ENCODE results near the gene CC2D2B.

DNA sequence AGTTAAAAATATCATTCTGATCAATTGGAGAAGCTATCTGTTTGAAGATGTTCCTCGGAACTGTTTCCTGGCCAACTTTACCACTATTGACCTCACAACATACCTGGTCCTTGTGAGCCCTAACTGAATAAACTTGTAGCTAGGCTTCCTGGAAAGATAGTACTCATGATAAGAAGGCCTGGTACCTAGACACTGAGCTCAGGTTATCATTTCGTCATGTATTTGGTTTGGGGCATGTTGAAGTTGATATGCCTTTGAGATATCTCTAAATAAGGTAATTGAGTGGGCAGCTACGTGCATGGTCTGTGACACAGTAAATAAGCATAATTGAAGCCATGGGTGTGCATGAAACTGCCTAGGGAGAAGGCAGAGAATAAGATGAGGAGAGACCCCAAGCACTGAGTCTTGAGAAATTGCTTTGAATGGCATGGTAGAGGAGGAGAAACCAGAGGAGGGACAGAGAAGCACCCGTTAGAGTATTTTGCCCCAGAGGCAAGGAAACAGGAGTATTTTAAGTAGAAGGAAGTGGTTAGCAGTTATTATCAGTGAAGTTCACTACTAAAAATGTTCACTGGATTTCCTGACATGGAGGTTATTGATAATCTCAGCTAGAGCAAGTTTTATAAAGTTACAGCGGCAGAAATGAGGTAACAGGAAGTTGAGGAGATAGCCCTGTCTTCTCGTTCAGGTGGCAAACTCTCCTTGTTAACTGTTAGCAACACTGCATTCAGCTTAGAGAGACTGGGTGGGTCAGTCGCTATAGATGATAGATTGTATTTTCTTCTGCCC, 55.6 kb downstream of the CC2D2B start:
- TF ChIP-seq, protein P1, sequence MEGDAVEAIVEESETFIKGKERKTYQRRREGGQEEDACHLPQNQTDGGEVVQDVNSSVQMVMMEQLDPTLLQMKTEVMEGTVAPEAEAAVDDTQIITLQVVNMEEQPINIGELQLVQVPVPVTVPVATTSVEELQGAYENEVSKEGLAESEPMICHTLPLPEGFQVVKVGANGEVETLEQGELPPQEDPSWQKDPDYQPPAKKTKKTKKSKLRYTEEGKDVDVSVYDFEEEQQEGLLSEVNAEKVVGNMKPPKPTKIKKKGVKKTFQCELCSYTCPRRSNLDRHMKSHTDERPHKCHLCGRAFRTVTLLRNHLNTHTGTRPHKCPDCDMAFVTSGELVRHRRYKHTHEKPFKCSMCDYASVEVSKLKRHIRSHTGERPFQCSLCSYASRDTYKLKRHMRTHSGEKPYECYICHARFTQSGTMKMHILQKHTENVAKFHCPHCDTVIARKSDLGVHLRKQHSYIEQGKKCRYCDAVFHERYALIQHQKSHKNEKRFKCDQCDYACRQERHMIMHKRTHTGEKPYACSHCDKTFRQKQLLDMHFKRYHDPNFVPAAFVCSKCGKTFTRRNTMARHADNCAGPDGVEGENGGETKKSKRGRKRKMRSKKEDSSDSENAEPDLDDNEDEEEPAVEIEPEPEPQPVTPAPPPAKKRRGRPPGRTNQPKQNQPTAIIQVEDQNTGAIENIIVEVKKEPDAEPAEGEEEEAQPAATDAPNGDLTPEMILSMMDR (conservative IDR thresholded peaks at IDR 0.05; ENCODE audit: low read length) = no peak
- TF ChIP-seq EZH2phosphoT487 (IDR thresholded peaks at IDR 0.05; ENCODE audit: borderline replicate concordance, low read depth, low read length) = no peak
